Heart right ventricle (tissue), 16 donors: ENCODE results near the gene PATE3. TPM values are rescaled to one million over a fixed set of nuclear protein-coding genes. Genes with fewer than 3 reads are reported as not detected.

Source experiments
- ATAC-seq, 8 donors: fragments of 200-7000 bp; cut with Tn5 transposase; one replicate each; pipeline ENCODE4 v1.9.1; 2020; ENCODE audit warnings: mild to moderate bottlenecking in 8 of 8, moderate library complexity in 8 of 8, moderate number of reproducible peaks in 1 of 8
- DNase-seq, 2 donors: peaks; one replicate each; pipeline ENCODE4 v3.0.0-alpha.2; 2020
- H3K27ac ChIP-seq, 10 donors: fragments of 200-600 bp; sonication (generic) in 2 of 10; one replicate each; pipeline versions ENCODE4 v1.5.0 to v1.8.0; 2020 to 2022; ENCODE audit warnings: mild to moderate bottlenecking in 3 of 10
- H3K27me3 ChIP-seq, 7 donors: fragments of 200-600 bp; one replicate each; pipeline ENCODE4 v1.8.0; 2021 to 2022; ENCODE audit warnings: mild to moderate bottlenecking in 2 of 7
- H3K36me3 ChIP-seq, 9 donors: fragments of 200-600 bp; sonication (generic) in 1 of 9; one replicate each; pipeline versions ENCODE4 v1.5.0 to v1.8.0; 2020 to 2022; ENCODE audit warnings: mild to moderate bottlenecking in 2 of 9
- H3K4me1 ChIP-seq, 9 donors: fragments of 200-600 bp; sonication (generic) in 1 of 9; one replicate each; pipeline versions ENCODE4 v1.5.0 to v1.8.0; 2020 to 2022; ENCODE audit warnings: mild to moderate bottlenecking in 4 of 9
- H3K4me3 ChIP-seq, 10 donors: fragments of 200-600 bp; sonication (generic) in 2 of 10; one replicate each; pipeline versions ENCODE4 v1.5.0 to v1.8.0; 2020 to 2022; ENCODE audit warnings: mild to moderate bottlenecking in 7 of 10, moderate library complexity in 2 of 10
- H3K9me3 ChIP-seq, 11 donors: fragments of 200-600 bp in 10 of 11; sonication (generic) in 2 of 11; one replicate each; pipeline versions ENCODE4 v1.5.0 to v1.8.0; 2013 to 2022; ENCODE audit warnings: mild to moderate bottlenecking in 2 of 11, control low read depth in 1 of 11, moderate library complexity in 1 of 11
- CTCF ChIP-seq, 9 donors: fragments of 200-600 bp; sonication (generic) in 2 of 9; IDR thresholded peaks; one replicate each; pipeline versions ENCODE4 v1.5.0 to v1.8.0; 2021 to 2022; ENCODE audit warnings: antibody characterized with exemption in 9 of 9, mild to moderate bottlenecking in 5 of 9, moderate library complexity in 1 of 9
- WGBS, 2 donors: extraction: QIAGEN DNeasy Blood & Tissue Kit; methylation state at CpG; one replicate each; pipeline ENCODE4 v1.1.7; 2013; ENCODE audit warnings: inconsistent platforms in 1 of 2; 5-methylcytosine and 5-hydroxymethylcytosine counted together
- intact Hi-C, 10 donors: fragments of 100-400 bp; cut with DNase I; formaldehyde crosslinking; loops; one replicate each; pipeline versions ENCODE4 v1.11.1 to v1.14.2; 2022
- polyA plus RNA-seq, 2 donors: library from polyadenylated mRNA; stranded (reverse); fragments of 200-250 nt; gene quantifications; one replicate each; pipeline ENCODE4 v1.2.3, GENCODE V29; 2013
- total RNA-seq, 10 donors: library from RNA; stranded (reverse); fragmentation: NEBNext Ultra II Directional in 3 of 10; extraction: Animal tissue kit (Norgen Biotek cat#: 25700) in 3 of 10; gene quantifications; one replicate each; pipeline versions ENCODE4 v1.2.1 to v1.2.4, GENCODE V29; 2021 to 2023
- donor health status: Arrhythmogenic right ventricular cardiomyopathy.
- donor health status: ischemic (EF 13 %, LVEDD 7.1; RV severe dilation, severe dysfunction).
- donor health status: healthy with polysubstance abuse.
- donor health status: DM: no; HTN: yes; CAD: no.
- donor health status: DM: no; HTN: no; CAD: no.
- donor health status: ischemic (EF 25% LVEDD 6.9; RV normal size, moderate dysfunction).
- donor health status: ischemic (EF 25% LVEDD 5.7; RV mildly dilated, moderate dysfunction).
- donor health status: healthy.
- donor health status: DM: yes; HTN: yes; CAD: no.
- donor health status: Ischemic cardiomyopathy.
- donor health status: ischemic (EF 35%, LVEDD 5.7; RV mildly dilated, moderate dysfunction).
- donor health status: nonischemic (EF 11% LVEDD 7.7; RV severe dilation, severe dysfunction).
- donor health status: DM: yes; HTN: yes; CAD: no.
- donor health status: PGD.
- donor health status: ischemic (EF 29% LVEDD 5.4; RV normal size, mild dysfunction).
- donor health status: nonischemic (EF 23%, LVEDD 6.1; RV moderate dilation, normal function).

The PATE3 gene
- total and polyA plus RNA-seq, 12 donors: not detected

- 24 to 40% methylated on average over 2 of the region's 2 CpGs for WGBS, 2 donors
- peaks cover 0 to 4% (median 0%) of the 10 kb centered on the region in 7 donors for H3K27me3 ChIP-seq
- H3K36me3 ChIP-seq: no peaks in the 10 kb centered on the region
- no peaks in the 10 kb centered on the region for H3K4me1 ChIP-seq
- no peak for DNase-seq
- H3K27ac ChIP-seq: no peak overlapping the region
- no peak for ATAC-seq
- no peak overlapping the region for H3K4me3 ChIP-seq
- peaks cover 0 to 3% (median 0%) of the 10 kb centered on the region in 11 donors for H3K9me3 ChIP-seq
- no peak for TF ChIP-seq CTCF (IDR thresholded peaks at IDR 0.05)
- intact Hi-C loops: no loop called here
Observed at GRCh38 chr11:125750629-125751028, 37.3 kb upstream of the PATE3 start.

- H3K4me1 ChIP-seq: no peaks in the 10 kb centered on the region
- WGBS, 2 donors: 77 to 84% methylated on average over 7 of the region's 7 CpGs
- no peak for ATAC-seq
- no peaks in the 10 kb centered on the region for H3K27me3 ChIP-seq
- H3K36me3 ChIP-seq: no peaks in the 10 kb centered on the region
- intact Hi-C loops: no loop called here
- no peak overlapping the region for H3K27ac ChIP-seq
- peaks cover 0 to 13% (median 0%) of the 10 kb centered on the region in 11 donors for H3K9me3 ChIP-seq
- TF ChIP-seq CTCF (IDR thresholded peaks at IDR 0.05): no peak
- DNase-seq: no peak
- H3K4me3 ChIP-seq: no peak overlapping the region
Observed at GRCh38 chr11:125756050-125756449, 31.9 kb upstream of the PATE3 start.

GRCh38 chr11:125762445-125762844, 25.5 kb upstream of the PATE3 start:
- Histone ChIP-seq H3K4me3 (no peak overlapping the region), H3K27ac (no peak overlapping the region), H3K36me3 (no peaks in the 10 kb centered on the region), H3K4me1 (no peaks in the 10 kb centered on the region), H3K9me3 (peaks cover 0 to 11% (median 0%) of the 10 kb centered on the region in 11 donors), H3K27me3 (no peaks in the 10 kb centered on the region)
- 80 to 83% methylated on average over 1 of the region's 1 CpG for WGBS, 2 donors
- ATAC-seq: no peak
- intact Hi-C loops: no loop called here
- DNase-seq: no peak
- no peak for TF ChIP-seq CTCF (IDR thresholded peaks at IDR 0.05)

GRCh38 chr11:125763483-125763882, 24.4 kb upstream of the PATE3 start:
- no peak for TF ChIP-seq CTCF (IDR thresholded peaks at IDR 0.05)
- Histone ChIP-seq H3K27ac (no peak overlapping the region), H3K36me3 (no peaks in the 10 kb centered on the region), H3K9me3 (peaks cover 0 to 4% (median 0%) of the 10 kb centered on the region in 11 donors), H3K4me3 (no peak overlapping the region), H3K4me1 (no peaks in the 10 kb centered on the region), H3K27me3 (no peaks in the 10 kb centered on the region)
- intact Hi-C loops: no loop called here
- no peak for DNase-seq
- no peak for ATAC-seq
- WGBS, 2 donors: 82 to 90% methylated on average over 2 of the region's 2 CpGs
